H1 (cell line): ENCODE data around the gene GBP7.

ENCODE experiments used
- SUZ12 ChIP-seq: fragments of 200-600 bp; sonication (generic); IDR thresholded peaks from 2 replicates; pipeline ENCODE4 v1.6.1; 2012; ENCODE audit warnings: mild to moderate bottlenecking, inconsistent platforms, low read length, moderate library complexity, mixed read lengths
- TF ChIP-seq, protein P1 (sequence below), 3 experiments: IDR thresholded peaks; 1 replicate in 2 of 3; 2 replicates in 1 of 3; pipeline versions ENCODE4 v1.5.1 to v1.6.1; 2011; ENCODE audit warnings: low read length in 3 of 3, mild to moderate bottlenecking in 3 of 3, inconsistent platforms in 2 of 3, low read depth in 1 of 3, moderate library complexity in 1 of 3; ENCODE audit not compliant: insufficient read depth in 1 of 3; ENCODE audit errors: control extremely low read depth in 1 of 3

- TF ChIP-seq, protein P1, sequence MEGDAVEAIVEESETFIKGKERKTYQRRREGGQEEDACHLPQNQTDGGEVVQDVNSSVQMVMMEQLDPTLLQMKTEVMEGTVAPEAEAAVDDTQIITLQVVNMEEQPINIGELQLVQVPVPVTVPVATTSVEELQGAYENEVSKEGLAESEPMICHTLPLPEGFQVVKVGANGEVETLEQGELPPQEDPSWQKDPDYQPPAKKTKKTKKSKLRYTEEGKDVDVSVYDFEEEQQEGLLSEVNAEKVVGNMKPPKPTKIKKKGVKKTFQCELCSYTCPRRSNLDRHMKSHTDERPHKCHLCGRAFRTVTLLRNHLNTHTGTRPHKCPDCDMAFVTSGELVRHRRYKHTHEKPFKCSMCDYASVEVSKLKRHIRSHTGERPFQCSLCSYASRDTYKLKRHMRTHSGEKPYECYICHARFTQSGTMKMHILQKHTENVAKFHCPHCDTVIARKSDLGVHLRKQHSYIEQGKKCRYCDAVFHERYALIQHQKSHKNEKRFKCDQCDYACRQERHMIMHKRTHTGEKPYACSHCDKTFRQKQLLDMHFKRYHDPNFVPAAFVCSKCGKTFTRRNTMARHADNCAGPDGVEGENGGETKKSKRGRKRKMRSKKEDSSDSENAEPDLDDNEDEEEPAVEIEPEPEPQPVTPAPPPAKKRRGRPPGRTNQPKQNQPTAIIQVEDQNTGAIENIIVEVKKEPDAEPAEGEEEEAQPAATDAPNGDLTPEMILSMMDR (IDR thresholded peaks at IDR 0.05; ENCODE audit: control extremely low read depth in 1 of 3, insufficient read depth in 1 of 3, low read depth in 1 of 3, low read length in 3 of 3): no peak
- no peak for TF ChIP-seq SUZ12
Observed at GRCh38 chr1:89179343-89179742, 3.5 kb upstream of the GBP7 start.
